ENCODE data around the gene ZDHHC21. TPM values are rescaled to one million over a fixed set of nuclear protein-coding genes. Genes with fewer than 3 reads are reported as not detected.
"Not testable (repeated sequence)": the region's sequence is repeated elsewhere in the genome, so short reads cannot be mapped to it uniquely, and the experiment has no call there.

The ZDHHC21 gene
- total RNA-seq, 1 experiment from 2014 or later: 6.8 TPM

GRCh38 chr9:14686168-14686567 is 7.1 kb downstream of the ZDHHC21 start:
- TF ChIP-seq, protein P1, sequence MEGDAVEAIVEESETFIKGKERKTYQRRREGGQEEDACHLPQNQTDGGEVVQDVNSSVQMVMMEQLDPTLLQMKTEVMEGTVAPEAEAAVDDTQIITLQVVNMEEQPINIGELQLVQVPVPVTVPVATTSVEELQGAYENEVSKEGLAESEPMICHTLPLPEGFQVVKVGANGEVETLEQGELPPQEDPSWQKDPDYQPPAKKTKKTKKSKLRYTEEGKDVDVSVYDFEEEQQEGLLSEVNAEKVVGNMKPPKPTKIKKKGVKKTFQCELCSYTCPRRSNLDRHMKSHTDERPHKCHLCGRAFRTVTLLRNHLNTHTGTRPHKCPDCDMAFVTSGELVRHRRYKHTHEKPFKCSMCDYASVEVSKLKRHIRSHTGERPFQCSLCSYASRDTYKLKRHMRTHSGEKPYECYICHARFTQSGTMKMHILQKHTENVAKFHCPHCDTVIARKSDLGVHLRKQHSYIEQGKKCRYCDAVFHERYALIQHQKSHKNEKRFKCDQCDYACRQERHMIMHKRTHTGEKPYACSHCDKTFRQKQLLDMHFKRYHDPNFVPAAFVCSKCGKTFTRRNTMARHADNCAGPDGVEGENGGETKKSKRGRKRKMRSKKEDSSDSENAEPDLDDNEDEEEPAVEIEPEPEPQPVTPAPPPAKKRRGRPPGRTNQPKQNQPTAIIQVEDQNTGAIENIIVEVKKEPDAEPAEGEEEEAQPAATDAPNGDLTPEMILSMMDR (IDR thresholded peaks at IDR 0.05; ENCODE audit: insufficient read depth in 1 of 2, low read depth in 1 of 2, low read length in 1 of 2, severe bottlenecking in 1 of 2, unreplicated experiment in 1 of 2): no peak
- CTCF ChIA-PET: no interaction called here
- Histone ChIP-seq H3K4me1 (no peaks in the 10 kb centered on the region), H3K27me3 (replicated peaks; ENCODE audit: control insufficient read depth, insufficient read depth, low read length) (no peaks in the 10 kb centered on the region), H3K36me3 (ENCODE audit: control insufficient read depth, insufficient read depth, low read length) (no peaks in the 10 kb centered on the region), H3K4me3 (ENCODE audit: low read depth, low read length) (no peak overlapping the region), H3K9me3 (no peaks in the 10 kb centered on the region)
- intact Hi-C loops (cut with micrococcal nuclease; ENCODE audit: unreplicated experiment): no loop called here
- no TSS peak for BruUV-seq (replicated peaks)
- Mint-ChIP-seq H3K27me3 (ENCODE audit: insufficient read depth, unreplicated experiment) (no peaks in the 10 kb centered on the region), H3K4me3 (ENCODE audit: unreplicated experiment) (no peak overlapping the region), H3K4me1 (ENCODE audit: low read depth, unreplicated experiment) (no peaks in the 10 kb centered on the region), H3K36me3 (ENCODE audit: insufficient read depth, unreplicated experiment) (no peaks in the 10 kb centered on the region), H3K9me3 (ENCODE audit: unreplicated experiment) (no peaks in the 10 kb centered on the region), H3K27ac (ENCODE audit: unreplicated experiment) (no peak overlapping the region)
- POLR2A ChIA-PET: no interaction called here
- DNase-seq: no peak

DNA sequence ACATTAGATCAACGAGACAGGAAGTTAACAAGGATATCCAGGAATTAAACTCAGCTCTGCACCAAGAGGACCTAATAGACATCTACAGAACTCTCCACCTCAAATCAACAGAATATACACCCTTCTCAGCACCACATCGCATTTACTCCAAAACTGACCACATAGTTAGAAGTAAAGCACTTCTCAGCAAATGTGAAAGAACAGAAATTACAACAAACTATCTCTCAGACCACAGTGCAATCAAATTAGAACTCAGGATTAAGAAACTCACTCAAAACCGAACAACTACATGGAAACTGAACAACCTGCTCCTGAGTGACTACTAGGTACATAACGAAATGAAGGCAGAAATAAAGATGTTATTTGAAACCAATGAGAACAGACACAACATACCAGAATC is 10.6 kb downstream of the ZDHHC21 start:
- BruUV-seq (replicated peaks); H3K27me3 ChIP-seq (replicated peaks; ENCODE audit: control insufficient read depth, insufficient read depth, low read length); H3K4me1 ChIP-seq; H3K27me3 Mint-ChIP-seq (ENCODE audit: insufficient read depth, unreplicated experiment); H3K9me3 Mint-ChIP-seq (ENCODE audit: unreplicated experiment); H3K9me3 ChIP-seq; DNase-seq; POLR2A ChIA-PET; H3K36me3 ChIP-seq (ENCODE audit: control insufficient read depth, insufficient read depth, low read length); intact Hi-C loops (cut with micrococcal nuclease; ENCODE audit: unreplicated experiment); H3K4me3 Mint-ChIP-seq (ENCODE audit: unreplicated experiment); H3K36me3 Mint-ChIP-seq (ENCODE audit: insufficient read depth, unreplicated experiment); H3K27ac Mint-ChIP-seq (ENCODE audit: unreplicated experiment); CTCF ChIA-PET; H3K4me1 Mint-ChIP-seq (ENCODE audit: low read depth, unreplicated experiment); H3K4me3 ChIP-seq (ENCODE audit: low read depth, low read length): not testable (repeated sequence)

DNA sequence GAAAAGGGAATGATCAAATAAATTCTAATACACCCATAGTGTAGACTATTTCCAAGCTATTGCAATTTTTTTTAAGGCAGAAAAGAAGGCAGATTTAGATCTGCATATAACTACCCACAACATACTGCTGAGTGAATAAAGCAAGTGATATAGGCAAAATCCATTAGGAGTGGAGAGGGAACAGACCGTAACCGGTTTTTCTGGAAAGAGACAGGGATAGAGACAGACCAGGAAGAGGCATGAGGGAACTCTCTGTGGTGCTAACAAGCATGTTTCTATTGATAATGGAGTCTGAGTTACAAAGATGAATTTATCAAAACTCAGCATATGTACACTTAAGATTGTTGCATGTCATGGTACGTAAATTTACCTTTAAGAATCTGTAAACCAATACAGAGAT is 14.5 kb downstream of the ZDHHC21 start:
- Histone ChIP-seq H3K9me3 (no peaks in the 10 kb centered on the region), H3K4me1 (no peaks in the 10 kb centered on the region), H3K4me3 (ENCODE audit: low read depth, low read length) (no peak overlapping the region), H3K36me3 (ENCODE audit: control insufficient read depth, insufficient read depth, low read length) (no peaks in the 10 kb centered on the region), H3K27me3 (replicated peaks; ENCODE audit: control insufficient read depth, insufficient read depth, low read length) (no peaks in the 10 kb centered on the region)
- intact Hi-C loops (cut with micrococcal nuclease; ENCODE audit: unreplicated experiment): no loop called here
- H3K27me3 Mint-ChIP-seq (ENCODE audit: insufficient read depth, unreplicated experiment): no peaks in the 10 kb centered on the region
- H3K9me3 Mint-ChIP-seq (ENCODE audit: unreplicated experiment): no peaks in the 10 kb centered on the region
- no peak for DNase-seq
- H3K4me1 Mint-ChIP-seq (ENCODE audit: low read depth, unreplicated experiment): no peaks in the 10 kb centered on the region
- TF ChIP-seq, protein P1 (IDR thresholded peaks at IDR 0.05; ENCODE audit: insufficient read depth in 1 of 2, low read depth in 1 of 2, low read length in 1 of 2, severe bottlenecking in 1 of 2, unreplicated experiment in 1 of 2): no peak
- POLR2A ChIA-PET: no interaction called here
- CTCF ChIA-PET: no interaction called here
- H3K36me3 Mint-ChIP-seq (ENCODE audit: insufficient read depth, unreplicated experiment): peaks cover 4% of the 10 kb centered on the region
- no peak overlapping the region for H3K27ac Mint-ChIP-seq (ENCODE audit: unreplicated experiment)
- no TSS peak for BruUV-seq (replicated peaks)
- H3K4me3 Mint-ChIP-seq (ENCODE audit: unreplicated experiment): no peak overlapping the region

- Histone ChIP-seq H3K9me3 (no peaks in the 10 kb centered on the region), H3K4me3 (ENCODE audit: low read depth, low read length) (no peak overlapping the region), H3K36me3 (ENCODE audit: control insufficient read depth, insufficient read depth, low read length) (no peaks in the 10 kb centered on the region), H3K4me1 (no peaks in the 10 kb centered on the region), H3K27me3 (replicated peaks; ENCODE audit: control insufficient read depth, insufficient read depth, low read length) (no peaks in the 10 kb centered on the region)
- no peaks in the 10 kb centered on the region for H3K27me3 Mint-ChIP-seq (ENCODE audit: insufficient read depth, unreplicated experiment)
- intact Hi-C loops (cut with micrococcal nuclease; ENCODE audit: unreplicated experiment): no loop called here
- H3K36me3 Mint-ChIP-seq (ENCODE audit: insufficient read depth, unreplicated experiment): peaks cover 4% of the 10 kb centered on the region
- no peak overlapping the region for H3K4me3 Mint-ChIP-seq (ENCODE audit: unreplicated experiment)
- no peaks in the 10 kb centered on the region for H3K9me3 Mint-ChIP-seq (ENCODE audit: unreplicated experiment)
- ChIA-PET CTCF (no interaction called here), POLR2A (no interaction called here)
- no peak for DNase-seq
- no TSS peak for BruUV-seq (replicated peaks)
- H3K27ac Mint-ChIP-seq (ENCODE audit: unreplicated experiment): no peak overlapping the region
- H3K4me1 Mint-ChIP-seq (ENCODE audit: low read depth, unreplicated experiment): no peaks in the 10 kb centered on the region
- TF ChIP-seq, protein P1 (IDR thresholded peaks at IDR 0.05; ENCODE audit: insufficient read depth in 1 of 2, low read depth in 1 of 2, low read length in 1 of 2, severe bottlenecking in 1 of 2, unreplicated experiment in 1 of 2): no peak
Measured at GRCh38 chr9:14677872-14678271, 15.4 kb downstream of the ZDHHC21 start.
